ENCODE data around the gene EPHB4.

Gene EPHB4

DNA sequence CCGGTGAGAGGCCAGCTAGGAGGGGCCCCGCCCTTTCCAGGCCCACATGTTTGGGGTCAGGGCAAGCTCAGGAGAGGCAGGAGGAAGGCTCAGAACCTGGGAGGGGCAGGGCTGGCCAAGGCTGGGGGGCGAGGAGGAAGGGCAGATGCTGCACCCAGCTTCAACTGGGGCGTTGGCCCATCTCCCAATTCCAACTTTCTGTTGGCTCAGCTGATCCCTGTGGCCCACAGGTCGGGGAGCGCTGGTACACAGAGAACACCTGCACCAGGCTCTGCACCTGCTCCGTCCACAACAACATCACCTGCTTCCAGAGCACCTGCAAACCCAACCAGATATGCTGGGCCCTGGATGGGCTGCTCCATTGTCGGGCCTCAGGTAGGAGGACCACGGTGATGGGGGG is 53.8 kb downstream of the EPHB4 start:
- no peak for DNase-seq
- Histone ChIP-seq H3K9me3 (replicated peaks; ENCODE audit: insufficient read depth, low read length) (no peaks in the 10 kb centered on the region), H3K27me3 (replicated peaks; ENCODE audit: insufficient read depth, low read length) (peaks cover 68% of the 10 kb centered on the region)

GRCh38 chr7:100768784-100769183 is 58.5 kb downstream of the EPHB4 start:
- Histone ChIP-seq H3K27me3 (replicated peaks; ENCODE audit: insufficient read depth, low read length) (peaks cover 67% of the 10 kb centered on the region), H3K4me3 (ENCODE audit: low read length) (no peak overlapping the region), H3F3A (ENCODE audit: insufficient read depth, low read length) (no peaks in the 10 kb centered on the region), H2AFZ (ENCODE audit: low read length) (no peak overlapping the region), H3K4me1 (ENCODE audit: low read length) (no peaks in the 10 kb centered on the region), H4K20me1 (ENCODE audit: insufficient read depth, low read length) (no peaks in the 10 kb centered on the region), H3K79me2 (ENCODE audit: low read length) (no peaks in the 10 kb centered on the region), H3K36me3 (replicated peaks; ENCODE audit: insufficient read depth, low read length) (no peaks in the 10 kb centered on the region), H3K9ac (ENCODE audit: low read length) (no peak overlapping the region), H3K4me2 (ENCODE audit: low read depth, low read length) (no peak overlapping the region), H3K27ac (ENCODE audit: low read length) (no peak overlapping the region), H3K9me3 (replicated peaks; ENCODE audit: insufficient read depth, low read length) (no peaks in the 10 kb centered on the region), H3K9me2 (replicated peaks; ENCODE audit: insufficient read depth, low read length) (no peaks in the 10 kb centered on the region)
- no peak for TF ChIP-seq EZH2 (optimal IDR thresholded peaks at IDR 0.05; ENCODE audit: low read depth, low read length)
- no peak for TF ChIP-seq CTCF (IDR thresholded peaks at IDR 0.05; ENCODE audit: low read length)
- no peak for TF ChIP-seq EZH2phosphoT487 (IDR thresholded peaks at IDR 0.05; ENCODE audit: low read length)
- DNase-seq, result no peak

More for the DNA sequence above, 53.8 kb downstream of the EPHB4 start:
- Histone ChIP-seq H2AFZ (ENCODE audit: low read length) (no peak overlapping the region), H4K20me1 (ENCODE audit: insufficient read depth, low read length) (no peaks in the 10 kb centered on the region), H3K4me2 (ENCODE audit: low read depth, low read length) (no peak overlapping the region), H3F3A (ENCODE audit: insufficient read depth, low read length) (no peaks in the 10 kb centered on the region), H3K36me3 (replicated peaks; ENCODE audit: insufficient read depth, low read length) (no peaks in the 10 kb centered on the region), H3K4me1 (ENCODE audit: low read length) (no peaks in the 10 kb centered on the region), H3K4me3 (ENCODE audit: low read length) (no peak overlapping the region), H3K79me2 (ENCODE audit: low read length) (no peaks in the 10 kb centered on the region), H3K9me2 (replicated peaks; ENCODE audit: insufficient read depth, low read length) (no peaks in the 10 kb centered on the region), H3K27ac (ENCODE audit: low read length) (no peak overlapping the region), H3K9ac (ENCODE audit: low read length) (no peak overlapping the region)
- no peak for TF ChIP-seq EZH2 (optimal IDR thresholded peaks at IDR 0.05; ENCODE audit: low read depth, low read length)
- TF ChIP-seq EZH2phosphoT487 (IDR thresholded peaks at IDR 0.05; ENCODE audit: low read length), result no peak
- TF ChIP-seq CTCF (IDR thresholded peaks at IDR 0.05; ENCODE audit: low read length), result no peak

GRCh38 chr7:100765250-100765649 is 62.1 kb downstream of the EPHB4 start:
- no peaks in the 10 kb centered on the region for H3K4me1 ChIP-seq (ENCODE audit: low read length)
- no peaks in the 10 kb centered on the region for H3K36me3 ChIP-seq (replicated peaks; ENCODE audit: insufficient read depth, low read length)
- no peaks in the 10 kb centered on the region for H3K9me3 ChIP-seq (replicated peaks; ENCODE audit: insufficient read depth, low read length)
- no peak overlapping the region for H3K4me2 ChIP-seq (ENCODE audit: low read depth, low read length)
- H3K27ac ChIP-seq (ENCODE audit: low read length), result no peak overlapping the region
- H3K79me2 ChIP-seq (ENCODE audit: low read length), result no peaks in the 10 kb centered on the region
- no peak overlapping the region for H2AFZ ChIP-seq (ENCODE audit: low read length)
- peaks cover 89% of the 10 kb centered on the region for H3K27me3 ChIP-seq (replicated peaks; ENCODE audit: insufficient read depth, low read length)
- TF ChIP-seq CTCF (IDR thresholded peaks at IDR 0.05; ENCODE audit: low read length) (no peak), EZH2phosphoT487 (IDR thresholded peaks at IDR 0.05; ENCODE audit: low read length) (no peak), EZH2 (optimal IDR thresholded peaks at IDR 0.05; ENCODE audit: low read depth, low read length) (no peak)
- H3K4me3 ChIP-seq (ENCODE audit: low read length), result no peak overlapping the region
- H3F3A ChIP-seq (ENCODE audit: insufficient read depth, low read length), result no peaks in the 10 kb centered on the region
- H4K20me1 ChIP-seq (ENCODE audit: insufficient read depth, low read length), result no peaks in the 10 kb centered on the region
- no peak overlapping the region for H3K9ac ChIP-seq (ENCODE audit: low read length)
- DNase-seq, result no peak
- H3K9me2 ChIP-seq (replicated peaks; ENCODE audit: insufficient read depth, low read length), result no peaks in the 10 kb centered on the region

All from MM.1S (cell line).